Cardiac septum (tissue), 1 donor: Measurements from ENCODE around the gene LRWD1. TPM values are rescaled to one million over a fixed set of nuclear protein-coding genes. Genes with fewer than 3 reads are reported as not detected.
"Not testable (repeated sequence)": the region's sequence is repeated elsewhere in the genome, so short reads cannot be mapped to it uniquely, and the experiment has no call there.

Experiments
- DNase-seq: peaks from one replicate; pipeline ENCODE4 v3.0.0-alpha.2; 2020; ENCODE audit warnings: low spot score
- intact Hi-C: fragments of 100-400 bp; cut with DNase I; formaldehyde crosslinking; loops from one replicate; pipeline ENCODE4 v1.14.0; 2022
- total RNA-seq: library from RNA; stranded (reverse); fragmentation: NEBNext Ultra II Directional; extraction: Animal tissue kit (Norgen Biotek cat#: 25700); gene quantifications from one replicate; pipeline ENCODE4 v1.2.1, GENCODE V29; 2021
- donor health status: DM: no; HTN: no; CAD: no.

Gene LRWD1
- total RNA-seq, 1 donor from 2014 or later = 9.9 TPM

DNA sequence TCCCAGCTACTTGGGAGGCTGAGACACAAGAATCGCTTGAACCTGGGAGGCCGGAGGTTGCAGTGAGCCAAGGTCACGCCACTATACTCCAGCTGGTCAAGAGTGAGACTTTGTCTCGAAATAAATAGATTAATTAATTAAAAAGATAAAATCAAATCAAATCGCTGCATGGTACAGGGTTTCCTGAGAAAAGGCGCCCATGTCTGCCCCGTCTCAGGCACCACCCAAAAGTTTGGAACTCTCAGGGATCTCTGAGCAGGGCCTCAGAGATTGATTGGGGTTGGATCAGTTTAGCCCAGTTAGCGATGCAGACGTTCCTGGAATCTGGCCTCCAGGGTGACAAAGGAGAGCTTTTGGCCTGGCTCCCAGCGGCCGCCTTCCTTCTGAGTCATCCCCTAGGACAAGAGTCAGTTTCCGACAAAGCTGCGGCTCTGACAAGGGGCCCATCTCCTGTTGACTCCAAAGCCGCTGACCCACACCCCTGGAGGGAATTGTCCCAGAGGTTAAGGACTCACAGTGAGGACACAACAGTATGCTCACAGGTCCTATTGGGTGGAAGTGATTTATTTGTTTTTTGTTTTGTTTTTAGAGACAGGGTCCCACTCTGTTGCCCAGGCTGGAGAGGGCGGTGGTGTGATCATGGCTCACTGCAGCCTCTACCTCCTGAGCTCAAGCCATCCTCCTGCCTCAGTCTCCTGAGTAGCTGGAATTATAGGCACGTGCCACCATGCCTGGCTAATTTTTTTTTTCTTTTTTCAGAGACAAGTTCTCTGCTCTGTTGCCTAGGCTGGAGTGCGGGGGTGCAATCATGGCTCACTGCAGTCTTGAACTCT, 24.6 kb upstream of the LRWD1 start:
- DNase-seq = peak; percentile 85
- intact Hi-C loops = no loop called here

DNA sequence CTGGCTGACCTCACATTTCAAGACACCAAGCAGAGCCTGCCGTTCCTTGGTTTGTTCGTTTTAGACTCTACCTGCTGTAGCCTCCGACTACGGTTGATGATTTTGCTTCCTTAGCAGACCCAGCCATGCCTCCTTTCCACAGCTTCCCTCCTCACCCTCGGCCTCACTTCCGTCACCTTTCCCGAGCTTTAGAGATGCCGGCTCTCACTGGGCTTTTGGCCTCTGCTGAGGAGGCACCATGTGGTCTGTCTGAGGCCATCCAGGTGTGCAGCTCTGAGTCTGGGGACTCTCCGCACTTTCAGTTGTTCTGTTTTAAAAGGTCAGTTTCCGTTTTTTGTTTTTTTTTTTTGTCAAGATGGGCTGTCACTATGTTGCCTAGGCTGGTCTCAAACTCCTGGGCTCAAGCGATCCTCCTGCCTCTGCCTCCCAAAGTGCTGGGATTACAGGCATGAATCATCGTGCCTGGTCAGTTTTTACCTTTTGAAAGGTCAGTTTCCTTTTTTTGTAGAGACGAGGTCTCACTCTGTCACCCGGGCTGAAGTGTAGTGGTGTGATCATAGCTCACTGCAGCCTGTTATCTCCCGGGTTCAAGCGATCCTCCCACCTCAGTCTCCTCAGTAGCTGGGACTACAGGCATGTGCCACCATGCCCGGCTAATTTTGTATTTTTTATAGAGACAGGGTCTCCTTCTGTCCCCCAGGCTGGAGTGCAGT, 19.7 kb upstream of the LRWD1 start:
- intact Hi-C loops = no loop called here
- no peak for DNase-seq

DNA sequence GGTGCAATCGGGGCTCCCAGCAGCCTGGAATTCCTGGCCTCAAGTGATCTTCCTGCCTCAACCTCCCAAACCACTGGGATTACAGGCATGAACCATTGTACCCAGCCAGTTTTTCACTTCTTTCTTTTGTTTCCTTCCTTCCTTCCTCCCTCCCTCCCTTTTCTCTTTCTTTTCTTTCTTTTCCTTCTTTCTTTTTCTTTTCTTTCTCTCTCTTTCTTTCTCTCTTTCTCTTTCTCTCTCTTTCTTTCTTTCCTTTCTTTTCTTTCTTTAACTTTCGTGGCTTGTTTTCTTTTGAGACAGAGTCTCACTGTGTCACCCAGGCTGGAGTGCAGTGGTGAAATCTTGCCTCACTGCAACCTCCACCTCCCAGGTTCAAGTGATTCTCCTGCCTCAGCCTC, 19.1 kb upstream of the LRWD1 start:
- DNase-seq = no peak
- intact Hi-C loops = no loop called here

DNA sequence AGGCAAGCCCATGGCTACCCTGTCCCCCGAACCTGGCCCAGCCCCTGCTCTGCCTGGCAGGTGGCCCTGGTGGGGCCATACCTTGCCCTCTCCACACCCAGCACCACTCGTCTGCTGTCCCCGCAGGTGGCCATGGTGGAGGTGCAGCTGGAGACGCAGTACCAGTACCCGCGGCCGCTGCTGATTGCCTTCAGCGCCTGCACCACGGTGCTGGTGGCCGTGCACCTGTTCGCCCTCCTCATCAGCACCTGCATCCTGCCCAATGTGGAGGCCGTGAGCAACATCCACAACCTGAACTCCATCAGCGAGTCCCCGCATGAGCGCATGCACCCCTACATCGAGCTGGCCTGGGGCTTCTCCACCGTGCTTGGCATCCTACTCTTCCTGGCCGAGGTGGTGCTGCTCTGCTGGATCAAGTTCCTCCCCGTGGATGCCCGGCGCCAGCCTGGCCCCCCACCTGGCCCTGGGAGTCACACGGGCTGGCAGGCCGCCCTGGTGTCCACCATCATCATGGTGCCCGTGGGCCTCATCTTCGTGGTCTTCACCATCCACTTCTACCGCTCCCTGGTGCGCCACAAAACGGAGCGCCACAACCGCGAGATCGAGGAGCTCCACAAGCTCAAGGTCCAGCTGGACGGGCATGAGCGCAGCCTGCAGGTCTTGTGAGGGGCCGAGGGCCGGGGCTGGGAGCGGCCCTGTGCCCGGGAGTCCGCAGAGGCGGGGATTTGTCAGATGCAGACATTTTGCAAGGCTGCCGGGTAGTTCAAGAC, 18.2 kb upstream of the LRWD1 start:
- intact Hi-C loops = no loop called here

DNA sequence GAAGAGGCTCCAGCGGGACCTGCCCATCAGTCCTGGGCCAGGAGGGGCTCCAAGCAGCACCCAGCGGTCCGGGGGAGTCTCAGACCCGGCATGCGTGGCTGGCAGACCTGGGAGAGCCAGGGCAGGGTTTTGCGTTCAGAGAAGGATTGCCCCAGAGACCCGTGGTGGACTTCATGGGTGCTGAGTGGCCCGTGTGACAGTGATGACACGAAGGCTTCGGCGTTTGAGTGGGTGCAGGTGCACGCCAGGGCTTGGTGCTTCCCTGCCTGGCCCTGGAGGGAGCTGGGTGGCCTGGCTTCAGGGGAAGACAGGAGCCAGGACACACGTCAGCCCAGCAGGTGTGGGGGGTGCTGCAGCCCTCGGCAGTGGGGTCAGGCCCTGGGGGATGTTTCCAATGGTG, 17.5 kb upstream of the LRWD1 start:
- intact Hi-C loops = no loop called here
- DNase-seq = no peak

More for the DNA sequence above, 18.2 kb upstream of the LRWD1 start:
- DNase-seq = no peak

DNA sequence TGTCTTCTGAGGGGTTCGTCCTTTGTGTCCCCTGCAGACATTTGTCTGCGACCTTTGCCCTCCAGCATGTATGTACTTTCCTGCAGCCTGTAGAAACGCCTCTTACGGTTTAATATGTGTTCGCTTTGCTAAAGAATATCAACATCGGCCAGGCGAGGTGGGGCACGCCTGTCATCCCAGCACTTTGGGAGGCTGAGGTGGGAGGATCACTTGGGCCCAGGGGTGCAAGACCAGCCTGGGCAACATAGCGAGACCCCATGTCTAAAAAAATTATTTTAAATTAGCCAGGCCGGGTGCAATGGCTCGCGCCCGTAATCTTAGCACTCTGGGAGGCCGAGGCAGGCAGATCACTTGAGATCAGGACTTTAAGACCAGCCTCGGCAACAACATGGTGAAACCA, 15.6 kb upstream of the LRWD1 start:
- DNase-seq = no peak
- intact Hi-C loops = no loop called here

DNA sequence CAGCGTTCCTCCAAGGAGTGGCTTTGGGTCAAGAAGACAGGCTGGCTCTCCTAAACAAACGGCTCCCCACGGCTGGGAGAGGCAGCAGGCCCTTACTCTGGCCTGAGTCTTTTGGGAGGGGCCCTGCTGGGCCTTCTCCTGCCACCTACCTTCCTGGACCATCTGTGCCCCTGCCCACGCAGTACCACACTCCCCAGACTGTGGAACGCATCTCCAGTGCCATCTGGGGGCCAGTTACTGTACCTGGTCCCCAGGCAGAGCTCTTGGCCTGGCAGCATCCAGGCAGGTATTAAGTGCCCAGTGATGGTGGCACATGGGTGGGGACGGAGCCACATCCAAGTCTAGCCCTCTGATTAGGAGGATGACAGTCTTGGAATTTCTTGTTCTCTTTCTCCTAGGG, 14.5 kb upstream of the LRWD1 start:
- no peak for DNase-seq
- intact Hi-C loops = no loop called here

DNA sequence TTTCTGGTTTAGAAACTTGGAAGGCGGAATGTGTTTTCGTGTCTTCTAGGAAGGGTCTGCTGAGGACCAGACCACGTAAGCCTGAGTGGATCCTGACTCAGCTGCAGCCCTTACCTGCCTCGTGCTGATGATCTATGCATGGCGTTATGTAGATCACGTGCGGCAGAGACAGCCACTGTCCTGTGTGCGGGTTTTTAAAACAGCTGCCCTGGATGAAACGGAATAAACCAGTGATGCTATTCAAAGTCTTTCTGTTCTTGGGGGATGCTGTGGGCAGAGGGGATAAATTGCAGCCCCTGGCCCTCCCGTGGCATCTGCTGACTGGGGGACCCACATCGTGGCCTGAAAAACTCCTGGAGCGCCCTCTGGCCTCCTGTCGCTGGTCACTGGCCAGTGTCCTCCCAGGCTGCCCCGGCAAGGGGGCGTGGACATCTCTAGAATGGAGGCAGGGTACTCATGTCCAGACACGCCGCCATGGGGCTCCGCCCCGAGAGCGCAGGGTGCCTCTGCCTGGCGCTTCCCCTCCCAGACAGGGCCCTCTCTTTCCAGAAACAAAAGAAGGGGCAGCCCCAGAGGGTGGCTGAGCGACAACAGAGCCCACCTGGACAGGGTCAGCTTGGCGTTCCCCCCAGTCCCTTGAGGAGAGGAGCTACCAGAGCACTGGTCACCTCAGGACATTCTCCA, 13.3 kb upstream of the LRWD1 start:
- DNase-seq = no peak
- intact Hi-C loops = no loop called here

DNA sequence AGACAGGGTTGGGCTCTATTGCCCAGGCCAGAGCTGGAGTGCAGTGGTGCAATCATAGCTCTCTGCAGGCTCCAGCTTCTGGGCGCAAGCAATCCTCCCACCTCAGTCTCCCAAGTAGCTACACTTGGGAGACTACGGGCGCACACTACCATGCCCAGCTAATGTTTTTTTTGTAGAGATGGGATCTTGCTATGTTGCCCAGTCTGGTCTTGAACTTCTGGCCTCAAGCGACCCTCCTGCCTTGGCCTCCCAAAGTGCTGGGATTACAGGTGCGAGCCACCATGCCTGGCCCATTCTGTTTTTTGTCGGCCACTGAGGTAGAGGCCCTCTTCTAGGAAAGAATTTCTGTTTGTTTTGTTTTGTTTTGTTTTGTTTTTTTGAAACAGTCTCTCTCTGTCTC, 12.3 kb upstream of the LRWD1 start:
- DNase-seq = no peak
- intact Hi-C loops = no loop called here

DNA sequence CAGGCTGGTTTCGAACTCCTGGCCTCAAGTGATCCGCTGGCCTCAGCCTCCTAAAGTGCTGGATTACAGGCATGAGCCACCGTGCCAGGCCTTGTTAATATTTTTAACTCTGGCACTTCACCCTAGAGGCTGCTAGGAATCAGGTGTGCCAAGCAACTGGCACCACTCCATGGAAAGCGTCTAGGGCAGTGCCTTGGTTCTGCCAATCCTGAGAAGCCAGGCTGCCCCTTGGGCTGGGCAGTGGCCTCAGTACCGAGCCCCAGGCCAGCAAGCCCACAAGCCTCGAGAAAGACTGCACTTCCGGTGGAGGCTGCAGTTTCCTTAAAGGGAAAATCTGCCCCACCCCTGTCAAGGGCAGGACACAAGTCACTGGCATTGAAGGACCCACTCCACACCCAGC, 11.5 kb upstream of the LRWD1 start:
- intact Hi-C loops = no loop called here
- DNase-seq = no peak

DNA sequence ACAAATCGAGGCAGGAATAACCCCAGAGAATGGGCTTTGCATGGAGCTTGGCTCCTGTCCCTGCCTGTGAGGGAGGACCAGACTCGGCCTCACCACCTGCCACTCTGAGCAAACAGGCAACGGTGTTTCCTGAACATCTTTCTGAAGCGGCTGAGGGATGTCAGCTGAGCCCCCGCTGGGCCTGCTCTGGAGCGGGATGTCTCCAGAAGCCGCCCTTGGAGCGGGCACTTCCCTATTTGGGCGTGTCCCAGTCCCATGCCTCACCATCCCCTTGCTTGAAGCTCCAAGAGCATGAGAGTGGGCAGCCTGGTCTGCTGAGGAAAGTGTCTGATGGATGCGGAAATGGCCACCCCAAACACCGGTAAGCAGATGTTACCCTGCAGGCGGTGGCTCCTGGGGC, 10.3 kb upstream of the LRWD1 start:
- intact Hi-C loops = no loop called here

DNA sequence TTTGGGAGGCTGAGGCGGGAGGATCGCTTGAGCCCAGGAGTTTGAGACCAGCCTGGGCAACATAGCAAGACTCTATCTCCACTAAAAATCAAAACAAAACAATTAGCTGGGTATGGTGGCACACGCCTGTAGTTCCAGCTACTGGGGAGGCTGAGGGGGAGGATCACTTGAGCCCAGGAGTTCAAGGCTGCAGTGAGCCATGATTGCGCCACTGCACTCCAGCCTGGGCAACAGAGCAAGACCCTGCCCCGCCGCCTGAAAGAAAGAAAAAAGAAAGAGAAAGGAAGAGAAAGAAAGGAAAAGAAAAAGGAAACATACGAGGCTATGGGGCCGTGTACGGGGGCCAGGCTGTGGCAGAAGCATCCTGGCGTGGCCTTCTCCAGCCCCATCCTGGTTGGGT, 9.9 kb upstream of the LRWD1 start:
- DNase-seq, intact Hi-C loops: not testable (repeated sequence)

More for the DNA sequence above, 10.3 kb upstream of the LRWD1 start:
- DNase-seq = no peak

DNA sequence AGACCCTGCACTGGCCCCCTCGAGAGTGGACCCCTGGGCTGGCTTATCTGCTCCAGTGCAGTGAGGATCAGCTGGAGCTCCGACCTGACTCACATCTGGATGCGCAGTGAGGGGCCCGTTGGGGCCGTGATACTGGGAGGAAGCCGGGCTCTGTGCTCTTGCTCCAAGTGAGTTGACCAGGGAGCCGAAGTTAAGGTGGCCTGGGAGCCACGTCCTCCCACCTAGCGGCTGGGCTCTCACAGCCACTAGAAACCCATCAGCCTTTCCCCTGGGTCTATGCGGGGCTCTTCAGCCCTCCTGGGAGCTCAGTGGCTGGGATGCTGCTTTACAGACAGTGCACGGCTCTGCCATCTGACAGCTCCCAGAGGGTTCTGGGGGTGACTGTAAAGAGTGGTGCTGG, 9.2 kb upstream of the LRWD1 start:
- intact Hi-C loops = no loop called here
- no peak for DNase-seq

DNA sequence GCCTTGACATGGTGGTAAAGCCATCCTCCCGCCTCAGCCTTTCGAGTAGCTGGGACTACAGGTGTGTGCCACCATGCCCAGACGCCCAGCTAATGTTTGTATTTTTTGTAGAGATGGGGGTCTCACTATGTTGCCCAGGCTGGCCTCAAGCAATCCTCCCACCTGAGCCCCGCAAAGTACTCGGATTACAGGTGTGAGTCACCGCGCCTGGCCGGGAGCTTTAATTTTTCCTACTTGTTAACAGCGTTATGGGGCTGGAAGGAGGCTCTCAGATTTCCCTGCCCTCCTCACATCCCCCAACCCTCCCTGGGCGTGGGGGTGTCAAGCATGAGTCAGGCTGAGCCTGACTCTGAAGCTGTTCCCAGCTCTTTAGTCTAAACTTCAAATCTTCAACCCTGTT, 8.5 kb upstream of the LRWD1 start:
- intact Hi-C loops = no loop called here
- DNase-seq = no peak

DNA sequence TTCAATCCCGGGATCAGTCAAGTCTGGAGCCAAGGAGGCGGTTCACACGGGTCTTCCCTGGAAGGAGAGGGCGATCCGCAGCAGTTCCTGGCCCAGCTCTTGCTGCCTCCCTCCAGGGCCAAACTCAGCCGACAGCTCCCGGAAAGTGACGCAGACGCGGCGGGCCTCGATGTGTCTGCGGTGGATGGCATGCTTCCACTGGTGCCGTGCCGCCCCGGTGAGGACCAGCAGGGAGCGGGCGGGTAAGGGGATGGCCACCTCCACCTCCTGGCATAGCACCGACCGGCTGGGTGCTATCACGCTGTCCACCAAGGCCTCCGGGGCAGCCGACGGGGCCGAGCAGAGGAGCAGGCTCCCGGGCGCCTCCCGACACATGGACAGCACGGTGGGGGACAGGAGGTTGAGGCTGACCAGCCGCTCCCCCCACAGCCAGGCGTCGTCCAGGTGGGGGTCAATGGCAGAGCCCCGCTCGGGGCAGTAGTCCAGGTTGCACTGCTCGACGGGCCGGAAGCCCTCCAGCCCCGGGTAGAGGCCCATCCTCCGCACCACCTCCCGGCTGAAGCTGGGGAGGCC, 7.3 kb upstream of the LRWD1 start:
- no peak for DNase-seq
- intact Hi-C loops = no loop called here

DNA sequence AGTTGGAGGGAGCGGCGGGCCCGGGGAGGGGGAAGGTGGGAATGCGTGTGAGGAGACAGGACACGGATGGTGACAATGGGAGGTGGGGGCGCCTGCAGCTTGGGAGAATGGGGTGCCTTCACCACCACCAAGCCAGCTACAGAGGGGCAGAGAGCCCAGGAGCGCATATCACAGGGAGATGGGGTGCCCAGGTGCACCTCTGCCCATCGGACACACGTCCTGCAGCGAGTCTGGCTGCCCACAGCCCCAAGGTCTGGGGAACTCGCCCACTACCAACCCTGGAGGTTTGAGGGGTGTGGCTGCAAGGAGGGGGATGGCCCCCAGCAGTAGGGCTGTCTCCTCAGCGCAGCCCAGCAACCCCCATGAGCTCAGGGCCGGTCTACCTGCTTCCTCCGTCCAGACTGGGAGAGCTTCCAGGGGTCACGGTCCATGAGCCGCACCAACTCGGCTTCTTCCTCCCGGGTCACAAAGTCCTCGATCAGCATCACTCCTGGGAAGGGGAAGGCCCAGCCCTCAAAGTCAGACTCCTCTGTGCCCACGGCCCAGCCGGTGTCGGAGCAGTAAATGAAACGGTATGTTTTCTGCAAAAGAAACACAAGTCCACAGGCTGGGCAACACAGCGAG, 5.5 kb upstream of the LRWD1 start:
- intact Hi-C loops = no loop called here
- DNase-seq = no peak

DNA sequence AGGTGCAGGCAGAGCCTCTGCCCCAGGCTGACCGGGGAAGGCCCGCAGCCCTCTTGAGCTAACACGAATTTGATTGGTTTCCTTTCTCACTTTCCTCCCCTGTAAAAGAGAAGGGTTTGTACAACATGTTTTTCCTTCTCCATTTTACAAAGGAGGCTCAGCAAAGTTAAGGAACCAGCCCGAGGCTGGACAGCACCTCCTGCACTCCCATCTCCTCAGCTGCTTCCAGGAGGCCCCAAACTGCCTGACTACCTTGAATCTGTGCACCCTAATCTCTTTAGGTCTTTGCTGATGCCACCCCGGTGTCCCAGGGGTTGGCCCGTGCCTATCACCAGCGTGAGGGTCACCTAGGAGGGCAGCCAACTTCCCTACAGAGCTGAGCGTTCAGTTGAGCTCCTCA, 4.3 kb upstream of the LRWD1 start:
- DNase-seq = no peak
- intact Hi-C loops = no loop called here

DNA sequence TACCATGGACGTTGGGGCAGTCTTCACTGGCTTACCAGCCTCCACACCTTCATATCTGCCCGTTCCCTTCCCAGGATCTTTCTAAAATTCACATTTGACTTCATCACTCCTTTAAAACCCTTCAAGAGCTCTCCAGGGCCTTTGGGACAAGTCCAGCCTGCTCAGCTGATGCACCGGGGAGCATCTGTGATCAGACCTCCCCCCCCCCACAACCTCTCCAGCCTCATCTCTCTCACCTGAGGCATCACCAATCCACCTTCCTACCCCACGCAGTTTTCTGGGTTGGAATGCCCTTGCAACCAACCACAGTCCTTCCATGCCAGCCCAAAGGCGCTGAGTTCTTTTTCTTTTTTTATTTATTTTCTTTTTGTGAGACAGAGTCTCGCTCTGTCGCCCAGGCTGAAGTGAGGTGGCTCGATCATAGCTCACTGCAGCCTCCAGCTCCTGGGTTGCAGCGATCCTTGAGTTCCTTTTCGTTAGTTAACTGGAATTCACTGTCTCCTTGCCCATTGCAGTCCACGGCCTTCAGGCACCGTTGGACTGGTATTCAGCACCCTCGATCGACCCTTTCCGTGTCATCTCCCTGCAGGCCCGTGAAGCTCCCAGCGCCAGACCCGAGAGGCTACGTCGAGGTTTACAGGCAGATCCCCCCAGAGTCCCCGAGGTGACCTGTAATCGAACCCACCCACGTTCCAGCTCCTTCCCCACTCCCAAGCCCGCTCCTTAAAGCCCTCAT, 775 bp upstream of the LRWD1 start:
- intact Hi-C loops = no loop called here
- no peak for DNase-seq
